Erythroblast (primary cell): ENCODE data around the gene PNPLA1.

Source experiments
- GATA1 ChIP-seq: IDR thresholded peaks from 2 replicates; pipeline ENCODE4 v1.6.1; 2011; ENCODE audit warnings: low read depth, mild to moderate bottlenecking, control low read depth, low read length, moderate library complexity
- POLR2A ChIP-seq: IDR thresholded peaks from 2 replicates; pipeline ENCODE4 v1.6.1; 2011; ENCODE audit warnings: mild to moderate bottlenecking, low read length

- TF ChIP-seq POLR2A: no peak
- TF ChIP-seq GATA1: no peak
These were observed 32.5 kb downstream of the PNPLA1 start for GRCh38 chr6:36302227-36302976.
